Hematopoietic multipotent progenitor cell treated with erythropoietin and hydrocortisone succinate and interleukin-3 and kit ligand, for 6 days (in vitro differentiated cells): ENCODE data around the gene TTBK2.
"Not testable (repeated sequence)": the region's sequence is repeated elsewhere in the genome, so short reads cannot be mapped to it uniquely, and the experiment has no call there.

Experiments
- DNase-seq: peaks from one replicate; pipeline ENCODE4 v3.0.0-alpha.2; 2015

TTBK2 gene

GRCh38 chr15:42820811-42821210, 99.8 kb downstream of the TTBK2 start:
- no peak for DNase-seq

- peak; percentile 53 for DNase-seq
Observed at GRCh38 chr15:42819786-42820185, 100.8 kb downstream of the TTBK2 start.

- DNase-seq: no peak
Observed at GRCh38 chr15:42811433-42811832, 109.1 kb downstream of the TTBK2 start.

- DNase-seq: no peak
Observed at GRCh38 chr15:42808913-42809312, 111.7 kb downstream of the TTBK2 start.

- DNase-seq: no peak
Observed at GRCh38 chr15:42805266-42805665, 115.3 kb downstream of the TTBK2 start.

GRCh38 chr15:42804739-42805138, 115.8 kb downstream of the TTBK2 start:
- no peak for DNase-seq

- DNase-seq: no peak
Observed at GRCh38 chr15:42803436-42803835, 117.1 kb downstream of the TTBK2 start.

- DNase-seq: no peak
Observed at GRCh38 chr15:42802168-42802567, 118.4 kb downstream of the TTBK2 start.

GRCh38 chr15:42800731-42801474, 119.7 kb downstream of the TTBK2 start:
- DNase-seq: peak; percentile 32

GRCh38 chr15:42798802-42799201, 121.8 kb downstream of the TTBK2 start:
- no peak for DNase-seq

GRCh38 chr15:42796955-42797782, 123.4 kb downstream of the TTBK2 start:
- DNase-seq: peak; percentile 4

- DNase-seq: peak; percentile 9
Observed at GRCh38 chr15:42788725-42789124, 131.9 kb downstream of the TTBK2 start.

GRCh38 chr15:42786978-42787377, 133.6 kb downstream of the TTBK2 start:
- no peak for DNase-seq

GRCh38 chr15:42785569-42785968, 135.0 kb downstream of the TTBK2 start:
- no peak for DNase-seq

GRCh38 chr15:42784705-42785104, 135.9 kb downstream of the TTBK2 start:
- no peak for DNase-seq

- DNase-seq: no peak
Observed at GRCh38 chr15:42782716-42783115, 137.9 kb downstream of the TTBK2 start.

- no peak for DNase-seq
Observed at GRCh38 chr15:42775416-42775815, 145.2 kb downstream of the TTBK2 start.

- no peak for DNase-seq
Observed at GRCh38 chr15:42772901-42773300, 147.7 kb downstream of the TTBK2 start.

- DNase-seq: no peak
Observed at GRCh38 chr15:42772144-42772543, 148.4 kb downstream of the TTBK2 start.

- not testable (repeated sequence) for DNase-seq
Observed at GRCh38 chr15:42766109-42766508, 154.5 kb downstream of the TTBK2 start.

- DNase-seq: not testable (repeated sequence)
Observed at GRCh38 chr15:42764154-42764731, 156.3 kb downstream of the TTBK2 start.

GRCh38 chr15:42761813-42762212, 158.8 kb downstream of the TTBK2 start:
- DNase-seq: not testable (repeated sequence)

- no peak for DNase-seq
Observed at GRCh38 chr15:42760759-42761158, 159.8 kb downstream of the TTBK2 start.

- DNase-seq: no peak
Observed at GRCh38 chr15:42759093-42759492, 161.5 kb downstream of the TTBK2 start.
